Neural progenitor cell (in vitro differentiated cells): Measurements from ENCODE around the gene NRP1.

Experiments used
- CTCF ChIP-seq: fragments of 200-600 bp; sonication (generic); IDR thresholded peaks from 2 replicates; pipeline ENCODE4 v1.5.1; 2017; ENCODE audit warnings: antibody characterized with exemption, mild to moderate bottlenecking
- EZH2phosphoT487 ChIP-seq: fragments of 200-600 bp; sonication (generic); IDR thresholded peaks from 2 replicates; pipeline ENCODE4 v1.6.1; 2017; ENCODE audit warnings: antibody characterized with exemption

GRCh38 chr10:33236916-33237315 is 97.6 kb downstream of the NRP1 start:
- TF ChIP-seq CTCF (no peak), EZH2phosphoT487 (no peak)
